GM18508 (cell line): ENCODE measurements around the gene H2AZ2.
"Not testable (repeated sequence)": the region's sequence is repeated elsewhere in the genome, so short reads cannot be mapped to it uniquely, and the experiment has no call there.

Source experiments
- ATAC-seq: cut with Tn5 transposase; IDR thresholded peaks from one replicate; pipeline ENCODE4 v1.9.1; 2021; ENCODE audit warnings: moderate number of reproducible peaks; ENCODE audit not compliant: insufficient read depth, unreplicated experiment

H2AZ2 gene

GRCh38 chr7:44791278-44792219 lies 56.3 kb downstream of the H2AZ2 start:
- ATAC-seq, result no peak

- ATAC-seq, result no peak
These were observed 57.9 kb downstream of the H2AZ2 start for GRCh38 chr7:44789990-44790389.

- no peak for ATAC-seq
These were observed 60.1 kb downstream of the H2AZ2 start for GRCh38 chr7:44787762-44788161.

GRCh38 chr7:44787041-44787440 lies 60.8 kb downstream of the H2AZ2 start:
- ATAC-seq, result no peak

- not testable (repeated sequence) for ATAC-seq
These were observed 62.7 kb downstream of the H2AZ2 start for GRCh38 chr7:44785218-44785617.

GRCh38 chr7:44784364-44784763 lies 63.5 kb downstream of the H2AZ2 start:
- no peak for ATAC-seq

- no peak for ATAC-seq
These were observed 64.5 kb downstream of the H2AZ2 start for GRCh38 chr7:44783407-44783806.

- ATAC-seq, result no peak
These were observed 65.4 kb downstream of the H2AZ2 start for GRCh38 chr7:44782460-44782859.
